Measurements from ENCODE around the gene TSPAN18. TPM values are rescaled to one million over a fixed set of nuclear protein-coding genes. Genes with fewer than 3 reads are reported as not detected.
A peak's percentile ranks its signal among the peaks of the same experiment; 100 is the strongest.

TSPAN18 gene
- total and polyA plus RNA-seq, 2 experiments from 2014 or later, result 6.0 to 10.6 TPM

- Mint-ChIP-seq H3K27me3 (ENCODE audit: insufficient read depth, low read depth, poor library complexity) (peaks cover 21% of the 10 kb centered on the region), H3K9me3 (peaks cover 6% of the 10 kb centered on the region; the same call in 2 of the 3 replicates), H3K4me3 (no peak overlapping the region), H3K36me3 (ENCODE audit: low read depth) (peaks cover 6% of the 10 kb centered on the region; the same call in 2 of the 3 replicates), H3K4me1 (peaks cover 54% of the 10 kb centered on the region), H3K27ac (peak overlapping the region; percentile 27; the same call in 1 of the 2 replicates)
- no peaks in the 10 kb centered on the region for H3K9me2 ChIP-seq (ENCODE audit: insufficient read depth)
- no peak overlapping the region for H3K4me3 ChIP-seq
- H3K79me2 ChIP-seq (replicated peaks; ENCODE audit: insufficient read depth), result no peaks in the 10 kb centered on the region
- no peaks in the 10 kb centered on the region for H4K20me1 ChIP-seq (replicated peaks; ENCODE audit: insufficient read depth)
- H3F3A ChIP-seq (replicated peaks; ENCODE audit: low read depth), result 0 out of 2 replicates have a peak, but pooled peaks cover 5% of the 10 kb centered on the region
- DNase-seq (ENCODE audit: low spot score) (no peak), ATAC-seq (no peak)
- no peaks in the 10 kb centered on the region for H3K36me3 ChIP-seq (ENCODE audit: insufficient read depth)
- H2AFZ ChIP-seq, result no peak overlapping the region
- H3K27me3 ChIP-seq (ENCODE audit: insufficient read depth), result peaks cover 28% of the 10 kb centered on the region
- no peak for TF ChIP-seq REST (IDR thresholded peaks at IDR 0.05; ENCODE audit: unreplicated experiment)
- no peak for TF ChIP-seq ZNF331 (CRISPR knock-in tag; IDR thresholded peaks at IDR 0.05; ENCODE audit: low read depth)
- TF ChIP-seq CTCF (conservative IDR thresholded peaks at IDR 0.05; ENCODE audit: low read depth in 2 of 2), result no peak
- no peak for TF ChIP-seq EZH2 (IDR thresholded peaks at IDR 0.05; ENCODE audit: low read depth, unreplicated experiment)
- no peak for TF ChIP-seq STAT1 (IDR thresholded peaks at IDR 0.05; ENCODE audit: unreplicated experiment)
- no peak for TF ChIP-seq ETS1 (IDR thresholded peaks at IDR 0.05)
- no peak for TF ChIP-seq EZH2phosphoT487 (IDR thresholded peaks at IDR 0.05; ENCODE audit: unreplicated experiment)
- no peak for TF ChIP-seq ZNF114 (CRISPR knock-in tag; IDR thresholded peaks at IDR 0.05)
- peaks cover 35% of the 10 kb centered on the region for H3K4me1 ChIP-seq (ENCODE audit: insufficient read depth)
- H3K27ac ChIP-seq (ENCODE audit: low read depth), result no peak overlapping the region
- no peak overlapping the region for H3K4me2 ChIP-seq
Observed at GRCh38 chr11:44747836-44748235, 21.1 kb downstream of the TSPAN18 start.

- H3K9me2 ChIP-seq (ENCODE audit: insufficient read depth), result no peaks in the 10 kb centered on the region
- Mint-ChIP-seq H3K27me3 (ENCODE audit: insufficient read depth, low read depth, poor library complexity) (peaks cover 23% of the 10 kb centered on the region), H3K36me3 (ENCODE audit: low read depth) (peaks cover 6% of the 10 kb centered on the region; the same call in 2 of the 3 replicates), H3K27ac (no peak overlapping the region), H3K4me1 (peaks cover 54% of the 10 kb centered on the region), H3K9me3 (peaks cover 6% of the 10 kb centered on the region; the same call in 2 of the 3 replicates), H3K4me3 (no peak overlapping the region)
- peaks cover 32% of the 10 kb centered on the region for H3K27me3 ChIP-seq (ENCODE audit: insufficient read depth)
- 0 out of 2 replicates have a peak, but pooled peaks cover 5% of the 10 kb centered on the region for H3F3A ChIP-seq (replicated peaks; ENCODE audit: low read depth)
- no peak for TF ChIP-seq CREB1 (CRISPR knock-in tag; IDR thresholded peaks at IDR 0.05; ENCODE audit: low read depth)
- no peak for TF ChIP-seq ETS1 (IDR thresholded peaks at IDR 0.05)
- TF ChIP-seq JUNB (IDR thresholded peaks at IDR 0.05; ENCODE audit: unreplicated experiment), result no peak
- ATAC-seq (no peak), DNase-seq (ENCODE audit: low spot score) (no peak)
- no peak overlapping the region for H3K4me3 ChIP-seq
- no peak overlapping the region for H3K27ac ChIP-seq (ENCODE audit: low read depth)
- no peaks in the 10 kb centered on the region for H3K36me3 ChIP-seq (ENCODE audit: insufficient read depth)
- peaks cover 35% of the 10 kb centered on the region for H3K4me1 ChIP-seq (ENCODE audit: insufficient read depth)
- no peaks in the 10 kb centered on the region for H4K20me1 ChIP-seq (replicated peaks; ENCODE audit: insufficient read depth)
- no peak overlapping the region for H2AFZ ChIP-seq
- H3K4me2 ChIP-seq, result no peak overlapping the region
- no peaks in the 10 kb centered on the region for H3K79me2 ChIP-seq (replicated peaks; ENCODE audit: insufficient read depth)
Observed at GRCh38 chr11:44748606-44749005, 21.8 kb downstream of the TSPAN18 start.

Data from GM23338 (cell line).